Heart left ventricle (tissue), 16 donors: ENCODE measurements around the gene TRIM47. TPM values are rescaled to one million over a fixed set of nuclear protein-coding genes. Genes with fewer than 3 reads are reported as not detected.

ENCODE experiments used
- ATAC-seq, 4 donors: fragments of 200-7000 bp; cut with Tn5 transposase; one replicate each; pipeline ENCODE4 v1.9.1; 2020 to 2022; ENCODE audit warnings: moderate library complexity in 4 of 4, mild to moderate bottlenecking in 3 of 4, moderate number of reproducible peaks in 1 of 4
- DNase-seq, 5 donors: peaks; one replicate each; pipeline ENCODE4 v3.0.0-alpha.2; 2020
- H3K27ac ChIP-seq, 12 donors: fragments of 200-600 bp; sonication (generic) in 4 of 12; one replicate each; pipeline versions ENCODE4 v1.5.0 to v1.8.0; 2016 to 2022; ENCODE audit warnings: mild to moderate bottlenecking in 2 of 12
- H3K27me3 ChIP-seq, 9 donors: fragments of 200-600 bp; sonication (generic) in 2 of 9; one replicate each; pipeline versions ENCODE4 v1.5.1 to v1.8.0; 2016 to 2022; ENCODE audit warnings: mild to moderate bottlenecking in 3 of 9
- H3K36me3 ChIP-seq, 9 donors: fragments of 200-600 bp; sonication (generic) in 2 of 9; one replicate each; pipeline versions ENCODE4 v1.5.0 to v1.8.0; 2018 to 2022; ENCODE audit warnings: mild to moderate bottlenecking in 2 of 9
- H3K4me1 ChIP-seq, 12 donors: fragments of 200-600 bp; sonication (generic) in 4 of 12; one replicate each; pipeline versions ENCODE4 v1.5.0 to v1.8.0; 2016 to 2022; ENCODE audit warnings: mild to moderate bottlenecking in 3 of 12
- H3K4me3 ChIP-seq, 12 donors: fragments of 200-600 bp; sonication (generic) in 4 of 12; one replicate each; pipeline versions ENCODE4 v1.5.0 to v1.8.0; 2017 to 2022; ENCODE audit warnings: mild to moderate bottlenecking in 9 of 12, moderate library complexity in 4 of 12
- H3K9me3 ChIP-seq, 12 donors: fragments of 200-600 bp; sonication (generic) in 4 of 12; one replicate each; pipeline versions ENCODE4 v1.5.0 to v1.8.0; 2016 to 2022; ENCODE audit warnings: mild to moderate bottlenecking in 1 of 12
- POLR2A ChIP-seq, 2 donors: fragments of 450-650 bp; IDR thresholded peaks; one replicate each; pipeline ENCODE4 v1.6.1; 2017; ENCODE audit warnings: antibody characterized with exemption in 2 of 2, mild to moderate bottlenecking in 2 of 2, moderate library complexity in 2 of 2
- WGBS, 4 donors: extraction: QIAGEN DNeasy Blood & Tissue Kit in 2 of 4; methylation state at CpG; one replicate each; pipeline versions ENCODE4 v1.1.5 to v1.1.7; 2013 to 2018; 5-methylcytosine and 5-hydroxymethylcytosine counted together
- intact Hi-C, 10 donors: fragments of 100-400 bp; cut with DNase I; formaldehyde crosslinking; loops; one replicate each; pipeline versions ENCODE4 v1.11.1 to v1.14.2; 2022
- polyA plus RNA-seq, 2 donors: library from polyadenylated mRNA; stranded (reverse); fragments of 200-250 nt; gene quantifications; one replicate each; pipeline ENCODE4 v1.2.3, GENCODE V29; 2013
- total RNA-seq, 9 donors: library from RNA; depleted of rRNA in 2 of 9; stranded (reverse); fragments of >200 nt in 2 of 9; fragmentation: NEBNext Ultra II Directional in 3 of 9; extraction: Animal tissue kit (Norgen Biotek cat#: 25700) in 3 of 9; gene quantifications; one replicate each; pipeline versions ENCODE4 v1.1.0 to v1.2.4, GENCODE V29; 2016 to 2023
- TF ChIP-seq, protein P1 (sequence below), 12 donors: fragments of 200-600 bp; sonication (generic) in 4 of 12; IDR thresholded peaks; one replicate each; pipeline versions ENCODE4 v1.5.0 to v1.8.0; 2018 to 2022; ENCODE audit warnings: antibody characterized with exemption in 12 of 12, mild to moderate bottlenecking in 5 of 12
- donor health status: ischemic (EF 13 %, LVEDD 7.1; RV severe dilation, severe dysfunction).
- donor health status: healthy with polysubstance abuse.
- donor health status: DM: no; HTN: yes; CAD: no.
- donor health status: DM: no; HTN: no; CAD: no.
- donor health status: ischemic (EF 25% LVEDD 6.9; RV normal size, moderate dysfunction).
- donor health status: ischemic (EF 25% LVEDD 5.7; RV mildly dilated, moderate dysfunction).
- donor health status: healthy.
- donor health status: DM: yes; HTN: yes; CAD: no.
- donor health status: ischemic (EF 35%, LVEDD 5.7; RV mildly dilated, moderate dysfunction).
- donor health status: nonischemic (EF 11% LVEDD 7.7; RV severe dilation, severe dysfunction).
- donor health status: DM: yes; HTN: yes; CAD: no.
- donor health status: PGD.
- donor health status: ischemic (EF 29% LVEDD 5.4; RV normal size, mild dysfunction).
- donor health status: nonischemic (EF 23%, LVEDD 6.1; RV moderate dilation, normal function).

The TRIM47 gene
- total and polyA plus RNA-seq, 11 donors, result 20.1 to 53.4 (median 23.3) TPM

DNA sequence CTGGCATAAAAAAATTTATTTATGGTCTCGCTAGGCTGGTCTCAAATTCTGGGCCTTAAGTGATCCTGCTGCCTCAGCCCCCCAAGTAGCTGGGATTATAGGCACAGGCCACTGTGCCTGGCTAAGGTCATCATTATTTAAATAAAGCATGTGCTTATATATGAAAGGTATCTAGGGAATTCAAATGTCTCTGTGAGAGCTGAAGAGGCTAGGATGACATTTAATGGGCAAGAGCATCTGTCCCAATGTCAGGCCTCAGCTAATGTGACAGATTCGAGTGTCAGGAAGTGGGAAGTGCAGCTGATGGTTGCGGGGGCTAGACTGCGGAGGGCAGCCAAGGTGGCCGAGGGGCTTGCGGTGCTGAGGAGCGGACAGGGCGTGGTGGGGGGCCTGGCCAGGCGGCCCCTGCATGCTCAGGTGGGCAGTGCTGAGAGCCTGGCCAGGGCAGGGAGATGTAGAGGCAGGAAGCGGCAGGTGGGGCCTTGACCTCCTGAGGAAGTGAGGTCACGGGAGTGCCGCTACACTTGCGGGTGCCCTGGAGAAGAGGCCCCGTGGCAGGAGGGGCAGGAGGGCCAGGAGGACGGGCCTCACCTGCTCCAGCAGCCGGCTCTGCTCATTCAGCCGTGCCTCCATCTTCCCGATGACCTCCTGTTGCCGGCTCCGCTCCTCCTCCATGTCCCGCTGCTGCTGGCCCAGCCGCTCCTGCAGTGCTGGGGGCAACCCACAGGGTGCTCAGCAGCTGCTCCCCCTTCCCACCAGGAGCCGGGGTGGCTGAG lies 38.9 kb upstream of the TRIM47 start:
- no peak for ATAC-seq
- DNase-seq, result no peak
- TF ChIP-seq, protein P1, sequence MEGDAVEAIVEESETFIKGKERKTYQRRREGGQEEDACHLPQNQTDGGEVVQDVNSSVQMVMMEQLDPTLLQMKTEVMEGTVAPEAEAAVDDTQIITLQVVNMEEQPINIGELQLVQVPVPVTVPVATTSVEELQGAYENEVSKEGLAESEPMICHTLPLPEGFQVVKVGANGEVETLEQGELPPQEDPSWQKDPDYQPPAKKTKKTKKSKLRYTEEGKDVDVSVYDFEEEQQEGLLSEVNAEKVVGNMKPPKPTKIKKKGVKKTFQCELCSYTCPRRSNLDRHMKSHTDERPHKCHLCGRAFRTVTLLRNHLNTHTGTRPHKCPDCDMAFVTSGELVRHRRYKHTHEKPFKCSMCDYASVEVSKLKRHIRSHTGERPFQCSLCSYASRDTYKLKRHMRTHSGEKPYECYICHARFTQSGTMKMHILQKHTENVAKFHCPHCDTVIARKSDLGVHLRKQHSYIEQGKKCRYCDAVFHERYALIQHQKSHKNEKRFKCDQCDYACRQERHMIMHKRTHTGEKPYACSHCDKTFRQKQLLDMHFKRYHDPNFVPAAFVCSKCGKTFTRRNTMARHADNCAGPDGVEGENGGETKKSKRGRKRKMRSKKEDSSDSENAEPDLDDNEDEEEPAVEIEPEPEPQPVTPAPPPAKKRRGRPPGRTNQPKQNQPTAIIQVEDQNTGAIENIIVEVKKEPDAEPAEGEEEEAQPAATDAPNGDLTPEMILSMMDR (IDR thresholded peaks at IDR 0.05), result no peak
- Histone ChIP-seq H3K27me3 (no peaks in the 10 kb centered on the region), H3K27ac (no peak overlapping the region), H3K4me3 (no peak overlapping the region), H3K36me3 (peaks cover 0 to 26% (median 5%) of the 10 kb centered on the region in 9 donors), H3K9me3 (no peaks in the 10 kb centered on the region), H3K4me1 (no peaks in the 10 kb centered on the region)
- intact Hi-C loops, result no loop called here
- WGBS, 4 donors, result 83 to 90% (median 88%) methylated on average over 19 to 23 of the region's 23 CpGs

DNA sequence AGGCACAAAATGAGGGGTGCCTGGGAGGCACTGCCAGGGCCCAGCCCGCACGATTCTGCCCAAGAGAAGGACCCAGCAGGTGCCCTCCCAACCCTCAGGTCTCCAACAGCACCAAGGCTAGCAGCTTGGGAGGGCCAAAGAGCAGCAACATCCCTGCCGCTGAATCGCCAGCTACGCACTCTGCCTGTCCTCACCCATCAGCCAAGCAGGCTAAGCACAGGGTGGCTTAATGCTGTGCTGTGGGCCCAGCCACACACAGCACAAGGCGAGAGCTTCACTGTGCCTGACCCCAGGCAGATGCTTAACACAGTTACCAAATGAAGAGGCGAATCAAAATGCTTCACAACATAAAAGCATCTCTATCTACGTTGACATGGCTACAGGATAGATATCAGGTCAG lies 36.9 kb upstream of the TRIM47 start:
- Histone ChIP-seq H3K4me3 (no peak overlapping the region), H3K4me1 (peaks cover 0 to under 1% (median 0%) of the 10 kb centered on the region in 12 donors), H3K27ac (no peak overlapping the region), H3K9me3 (no peaks in the 10 kb centered on the region), H3K27me3 (no peaks in the 10 kb centered on the region), H3K36me3 (peaks cover 0 to 37% (median 7%) of the 10 kb centered on the region in 9 donors)
- TF ChIP-seq POLR2A (IDR thresholded peaks at IDR 0.05), result no peak
- TF ChIP-seq, protein P1 (IDR thresholded peaks at IDR 0.05), result no peak
- WGBS, 4 donors, result 85 to 94% (median 89%) methylated on average over 8 of the region's 8 CpGs
- intact Hi-C loops, result no loop called here
- ATAC-seq, result no peak
- DNase-seq, result no peak

DNA sequence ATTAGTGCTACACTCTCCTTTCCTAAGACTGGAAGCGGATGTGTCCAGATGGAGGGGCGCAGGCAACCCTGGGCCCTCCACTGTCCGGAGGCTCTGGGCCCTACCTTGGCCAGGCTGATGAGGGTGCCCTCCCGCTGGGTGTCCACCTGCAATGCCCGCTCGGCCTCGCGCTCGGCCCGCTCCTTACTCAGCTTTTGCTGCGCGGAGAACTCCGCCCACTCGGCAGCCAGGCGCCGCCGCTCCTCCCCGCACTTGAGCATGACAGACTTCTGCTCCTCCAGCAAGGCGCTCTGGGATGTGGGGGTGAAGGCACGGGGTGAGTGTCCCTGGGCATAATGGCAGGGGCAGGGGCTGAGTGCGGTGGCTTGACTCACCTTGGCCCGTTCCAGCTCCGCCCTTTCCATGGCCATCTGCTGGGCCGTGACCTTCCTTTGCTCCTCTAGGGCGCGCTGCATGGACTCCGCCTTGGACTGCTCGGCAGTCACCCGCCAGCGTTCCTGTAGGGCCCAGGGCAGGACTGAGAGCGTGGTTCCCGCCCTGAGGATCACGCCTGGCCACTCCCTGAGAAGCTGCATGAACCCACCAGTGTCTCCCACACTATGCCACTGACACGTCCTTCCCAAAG lies 36.4 kb upstream of the TRIM47 start:
- Histone ChIP-seq H3K9me3 (no peaks in the 10 kb centered on the region), H3K27ac (no peak overlapping the region), H3K4me3 (no peak overlapping the region), H3K27me3 (no peaks in the 10 kb centered on the region), H3K4me1 (peaks cover 0 to 6% (median 0%) of the 10 kb centered on the region in 12 donors), H3K36me3 (peaks cover 0 to 33% (median 7%) of the 10 kb centered on the region in 9 donors)
- WGBS, 4 donors, result 94 to 98% (median 95%) methylated on average over 27 to 34 of the region's 34 CpGs
- intact Hi-C loops, result no loop called here
- ATAC-seq, result no peak
- TF ChIP-seq POLR2A (IDR thresholded peaks at IDR 0.05), result no peak
- TF ChIP-seq, protein P1 (IDR thresholded peaks at IDR 0.05), result no peak
- no peak for DNase-seq

DNA sequence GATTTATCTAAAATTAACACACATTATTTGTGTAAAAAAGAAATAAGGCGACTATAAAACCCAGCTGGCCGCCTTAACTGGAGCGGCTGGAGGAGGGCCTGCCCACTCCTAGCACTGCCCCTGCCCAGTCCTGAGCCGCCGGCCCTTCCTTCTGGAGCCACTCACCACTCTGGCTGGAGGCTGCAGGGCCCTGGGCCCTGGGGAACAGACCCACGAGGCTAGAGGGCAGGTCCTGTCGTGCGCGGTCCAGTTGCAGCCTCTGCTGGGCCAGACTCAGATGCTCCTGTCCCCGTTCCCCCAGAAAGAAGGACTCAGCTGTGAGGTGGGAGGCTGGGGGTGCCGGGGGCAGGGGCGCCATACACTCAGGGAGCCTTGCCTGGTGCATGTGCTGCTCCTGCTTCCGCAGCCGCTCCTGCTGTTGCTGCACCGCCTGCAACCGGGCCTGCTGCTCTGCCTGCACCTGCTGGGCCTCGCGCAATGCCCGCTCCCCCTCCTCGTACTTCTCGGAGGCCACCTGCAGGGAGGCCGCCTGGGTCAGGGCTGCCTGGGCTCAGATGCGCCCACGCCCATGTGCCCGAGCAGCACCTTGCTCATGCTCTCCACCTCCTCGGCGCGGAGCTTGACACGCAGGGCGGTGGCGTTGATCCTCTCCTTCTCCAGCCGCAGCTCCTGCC lies 35.3 kb upstream of the TRIM47 start:
- peaks cover 0 to 30% (median 7%) of the 10 kb centered on the region in 9 donors for H3K36me3 ChIP-seq

More for the DNA sequence above, 35.3 kb upstream of the TRIM47 start:
- intact Hi-C loops, result no loop called here
- DNase-seq, result no peak
- TF ChIP-seq, protein P1 (IDR thresholded peaks at IDR 0.05), result no peak
- Histone ChIP-seq H3K27ac (no peak overlapping the region), H3K4me3 (no peak overlapping the region), H3K4me1 (peaks cover 0 to 7% (median 0%) of the 10 kb centered on the region in 12 donors), H3K9me3 (no peaks in the 10 kb centered on the region), H3K27me3 (no peaks in the 10 kb centered on the region)
- no peak for ATAC-seq
- 93 to 97% (median 95%) methylated on average over 28 to 32 of the region's 32 CpGs for WGBS, 4 donors
